SIG-M5 treated with dmso at 0.1 percent for 504 hours (cell line): ENCODE measurements around the gene TRIM71.
"Not testable (repeated sequence)": the region's sequence is repeated elsewhere in the genome, so short reads cannot be mapped to it uniquely, and the experiment has no call there.

ENCODE experiments used
- DNase-seq: peaks from one replicate; lab custom pipeline; 2025; ENCODE audit not compliant: unreplicated experiment; lab: John Stamatoyannopoulos, UW

Gene TRIM71

GRCh38 chr3:32842531-32842931 lies 24.7 kb downstream of the TRIM71 start:
- DNase-seq: peak; percentile 68

- DNase-seq: peak; percentile 82
These were observed 25.2 kb downstream of the TRIM71 start for GRCh38 chr3:32842987-32843386.

DNA sequence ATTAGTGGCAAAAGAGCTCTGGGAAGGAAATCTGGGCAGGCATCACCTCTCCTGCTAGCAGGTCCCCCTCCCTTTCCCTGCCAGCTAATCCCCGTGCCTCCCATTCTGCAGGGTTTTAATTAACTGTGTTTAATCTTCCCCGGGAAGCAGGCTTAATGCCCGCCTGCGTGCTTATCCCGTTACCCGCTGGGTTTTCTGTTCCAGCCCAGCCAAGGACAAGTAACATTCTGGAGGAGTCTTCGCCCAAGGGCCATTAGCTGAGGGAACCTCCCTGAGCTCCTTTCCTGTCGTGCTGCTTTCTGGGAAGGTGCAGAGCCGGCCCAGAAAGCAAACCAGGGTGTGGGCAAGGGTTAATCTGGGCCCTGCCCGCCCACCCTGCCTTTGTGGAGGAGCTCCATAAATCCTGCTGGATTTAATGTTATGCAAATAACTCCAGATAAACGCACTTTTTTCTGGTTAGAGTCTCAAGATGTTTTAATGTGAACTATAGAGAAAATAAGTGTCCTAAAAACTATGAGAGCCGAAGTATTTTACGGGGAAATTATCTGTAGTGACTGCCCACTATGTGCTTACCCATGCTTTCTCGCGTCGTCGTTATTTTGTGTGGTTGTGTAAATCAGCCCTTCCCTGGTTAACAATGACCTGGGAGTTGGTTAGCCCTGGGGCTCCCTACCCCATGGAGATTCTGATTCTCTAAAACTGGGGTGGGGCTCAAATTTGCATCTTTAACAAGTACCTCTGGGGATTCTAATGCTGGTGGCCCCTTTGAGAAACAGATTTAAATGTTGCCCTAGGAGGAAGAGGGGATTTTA lies 25.9 kb downstream of the TRIM71 start:
- DNase-seq: no peak

GRCh38 chr3:32844322-32844654 lies 26.5 kb downstream of the TRIM71 start:
- DNase-seq: no peak

DNA sequence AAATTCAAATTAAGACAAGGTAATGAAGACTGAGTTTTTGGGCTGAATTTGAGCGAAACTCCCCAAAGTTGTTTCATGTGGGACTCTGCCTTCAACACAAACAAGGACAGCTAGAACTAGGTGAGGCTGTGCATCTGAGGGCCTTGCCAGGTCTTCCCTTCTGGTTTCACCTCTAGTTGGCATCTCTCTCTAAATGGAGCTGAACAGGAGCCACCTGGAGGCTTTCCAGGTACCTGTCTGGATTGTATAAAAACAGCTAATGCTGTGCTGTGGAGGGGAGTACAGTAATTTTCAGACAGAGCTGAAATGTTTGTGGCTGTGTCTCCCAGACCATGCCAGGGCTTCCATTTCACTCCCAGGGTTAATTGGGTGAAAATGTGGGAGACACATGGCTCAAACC lies 27.1 kb downstream of the TRIM71 start:
- DNase-seq: no peak

- DNase-seq: not testable (repeated sequence)
These were observed 27.7 kb downstream of the TRIM71 start for GRCh38 chr3:32845546-32845945.

DNA sequence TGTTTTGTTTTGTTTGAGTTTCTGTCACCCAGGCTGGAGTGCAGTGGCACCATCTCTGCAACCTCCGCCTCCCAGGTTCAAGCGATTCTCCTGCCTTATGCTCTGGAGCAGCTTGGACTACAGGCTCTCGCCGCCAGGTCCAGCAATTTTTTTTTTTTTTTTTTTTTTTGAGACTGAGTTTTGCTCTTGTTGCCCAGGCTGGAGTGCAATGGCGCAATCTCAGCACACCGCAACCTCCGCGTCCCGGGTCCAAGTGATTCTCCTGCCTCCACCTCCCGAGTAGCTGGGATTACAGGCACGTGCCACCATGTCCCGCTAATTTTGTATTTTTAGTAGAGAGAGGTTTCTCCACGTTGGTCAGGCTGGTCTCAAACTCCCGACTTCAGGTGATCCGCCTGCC lies 29.2 kb downstream of the TRIM71 start:
- DNase-seq: not testable (repeated sequence)

GRCh38 chr3:32847528-32847927 lies 29.7 kb downstream of the TRIM71 start:
- DNase-seq: no peak

DNA sequence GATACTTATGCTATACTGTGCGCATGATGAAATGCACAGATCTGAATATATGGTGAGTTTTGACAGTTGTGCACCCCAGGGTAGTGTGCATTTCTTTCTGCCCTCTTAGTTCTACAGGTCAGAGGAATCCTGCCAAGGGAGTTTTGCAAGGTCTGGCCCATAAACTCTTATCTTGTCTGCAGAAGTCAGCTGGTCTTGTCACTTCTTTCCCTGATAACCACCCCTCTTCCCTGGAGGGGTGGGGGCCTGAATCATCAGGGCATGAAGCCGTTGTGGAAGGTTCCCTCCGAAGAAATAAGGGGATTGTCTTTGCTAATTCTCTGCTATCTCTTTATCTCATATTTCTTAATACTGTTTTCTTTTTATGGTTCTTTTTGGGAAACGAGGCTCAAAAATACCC lies 30.4 kb downstream of the TRIM71 start:
- DNase-seq: peak; percentile 20

DNA sequence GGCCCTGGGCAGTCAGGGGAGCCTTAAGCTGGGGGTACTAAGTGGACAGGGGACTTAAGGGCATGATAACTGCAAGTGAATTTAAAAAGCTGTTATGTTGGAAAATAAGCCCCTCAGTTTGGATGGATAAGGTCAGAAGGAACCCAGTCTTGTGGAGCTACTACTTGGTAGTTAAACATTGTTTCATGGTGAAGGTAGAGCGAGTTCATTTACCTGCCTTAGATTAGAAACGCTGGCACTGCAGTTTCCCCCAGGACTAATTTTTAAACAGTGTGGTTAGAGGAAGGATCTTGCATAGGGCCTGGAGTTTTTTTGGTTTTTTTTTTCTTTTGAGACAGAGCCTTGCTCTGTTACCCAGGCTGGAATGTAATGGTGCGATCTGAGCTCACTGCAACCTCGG lies 31.2 kb downstream of the TRIM71 start:
- DNase-seq: no peak

GRCh38 chr3:32850226-32850625 lies 32.4 kb downstream of the TRIM71 start:
- DNase-seq: no peak

GRCh38 chr3:32850636-32851035 lies 32.8 kb downstream of the TRIM71 start:
- no peak for DNase-seq

GRCh38 chr3:32852146-32852545 lies 34.3 kb downstream of the TRIM71 start:
- DNase-seq: no peak

DNA sequence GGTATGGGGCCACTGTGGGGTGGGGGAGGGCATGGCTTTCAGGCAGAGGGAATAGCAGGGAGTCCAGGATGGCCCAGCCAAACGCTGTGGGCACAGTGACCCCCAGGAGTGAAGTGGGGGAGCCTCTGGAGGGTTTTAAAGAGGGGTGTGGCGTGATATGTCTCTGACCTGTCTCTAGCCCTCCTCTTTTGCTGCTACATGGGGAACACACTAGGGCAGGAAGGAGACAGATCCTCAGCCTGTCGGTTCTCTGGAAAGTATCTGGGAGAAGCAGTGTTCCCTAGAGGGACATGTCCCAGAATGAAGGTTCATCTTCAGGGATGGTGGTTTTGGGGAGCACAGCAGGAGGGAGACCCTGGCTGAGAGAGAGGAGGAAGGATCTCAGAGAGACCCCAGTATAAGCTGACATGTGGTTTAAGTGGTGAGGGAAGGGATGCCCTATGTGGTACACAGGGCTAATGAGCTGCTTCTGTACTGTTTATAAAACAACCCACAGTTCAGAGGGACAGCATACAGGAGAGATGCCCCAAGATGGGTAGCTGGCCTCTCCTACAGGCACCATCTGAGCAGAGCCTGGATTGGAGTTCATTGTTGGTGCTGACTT lies 37.7 kb downstream of the TRIM71 start:
- no peak for DNase-seq

DNA sequence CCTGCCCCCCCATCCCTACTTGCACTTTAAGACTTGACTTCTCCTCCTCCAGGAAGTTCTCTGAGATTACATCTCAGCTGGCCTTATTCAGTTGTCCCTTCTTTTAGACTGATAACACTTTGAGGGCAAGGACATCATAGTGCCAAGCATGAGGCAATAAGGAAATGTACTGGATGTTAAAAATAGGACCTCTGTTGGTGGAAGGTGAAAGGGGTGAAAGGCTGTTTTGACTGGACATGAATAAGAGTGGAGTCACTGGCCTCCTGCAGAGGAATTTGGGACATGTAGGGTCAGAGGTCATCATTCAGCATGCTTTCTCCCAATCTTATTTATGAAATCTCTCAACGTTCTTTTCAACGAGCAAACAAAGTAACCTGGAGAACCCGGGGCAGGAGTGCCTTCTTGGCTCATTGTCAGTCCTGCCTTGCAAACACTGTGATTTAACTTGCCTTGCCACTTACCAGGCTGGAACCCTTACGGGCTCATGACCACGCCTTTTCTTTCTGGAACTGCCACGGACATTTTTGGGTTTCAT lies 38.6 kb downstream of the TRIM71 start:
- no peak for DNase-seq

DNA sequence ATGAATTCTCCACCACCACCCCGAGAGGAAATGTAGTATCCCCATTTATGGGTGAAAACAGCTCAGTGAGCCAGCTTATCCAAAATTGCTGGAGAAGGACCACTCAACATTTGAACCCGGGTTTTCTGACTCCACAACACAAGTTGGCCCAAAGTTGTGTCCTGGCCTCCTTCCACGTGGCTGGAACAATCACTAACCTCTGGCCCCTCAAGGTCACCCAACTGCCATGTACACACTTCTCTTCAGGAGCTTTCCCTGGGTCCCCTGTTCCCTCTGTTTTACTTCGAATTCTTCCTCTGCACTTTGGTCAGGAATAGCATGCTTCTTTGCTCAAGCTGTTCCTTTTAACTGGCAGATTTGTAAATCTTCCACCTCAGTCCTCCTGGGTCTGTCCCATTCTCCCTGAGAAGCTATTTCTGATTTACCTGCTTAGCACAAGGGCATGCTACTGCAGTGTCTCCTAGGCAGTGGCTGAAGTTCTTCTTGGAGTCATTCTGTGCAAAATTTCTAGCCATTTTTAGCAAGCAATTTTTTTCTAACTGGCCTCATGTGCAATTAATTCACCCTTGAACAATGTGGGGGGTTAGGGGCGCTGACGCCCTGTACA lies 39.2 kb downstream of the TRIM71 start:
- no peak for DNase-seq

DNA sequence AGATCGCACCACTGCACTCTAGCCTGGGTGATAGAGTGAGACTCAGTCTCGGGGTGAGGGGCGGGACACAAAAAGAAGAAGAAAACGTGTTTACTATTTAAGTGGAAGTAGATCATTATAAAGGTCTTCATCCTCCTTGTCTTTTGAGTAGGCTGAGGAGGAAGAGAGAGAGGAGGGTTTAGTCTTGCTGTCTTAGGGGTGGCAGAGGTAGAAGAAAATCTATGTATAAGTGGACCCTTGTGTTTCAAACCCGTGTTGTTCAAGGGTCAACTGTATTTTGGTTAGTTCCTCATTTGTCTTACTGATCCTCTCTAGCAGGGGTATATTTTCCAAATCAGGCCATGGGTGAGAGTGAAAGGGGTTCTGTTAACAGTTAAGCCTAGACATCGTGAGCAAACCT lies 40.1 kb downstream of the TRIM71 start:
- DNase-seq: no peak

- DNase-seq: no peak
These were observed 41.9 kb downstream of the TRIM71 start for GRCh38 chr3:32859604-32860237.

- no peak for DNase-seq
These were observed 42.7 kb downstream of the TRIM71 start for GRCh38 chr3:32860499-32860898.

GRCh38 chr3:32861681-32862080 lies 43.9 kb downstream of the TRIM71 start:
- DNase-seq: no peak

GRCh38 chr3:32862247-32862935 lies 44.6 kb downstream of the TRIM71 start:
- DNase-seq: no peak
